Activated effector memory CD4-positive, alpha-beta T cell treated with Interleukin-2 at 50 U/mL for 16 hours (primary cell): Measurements from ENCODE around the gene ENPEP.
"Not testable (repeated sequence)": the region's sequence is repeated elsewhere in the genome, so short reads cannot be mapped to it uniquely, and the experiment has no call there.

Experiments
- DNase-seq: peaks from one replicate; pipeline ENCODE4 v3.0.0-alpha.2; 2020

The ENPEP gene

DNA sequence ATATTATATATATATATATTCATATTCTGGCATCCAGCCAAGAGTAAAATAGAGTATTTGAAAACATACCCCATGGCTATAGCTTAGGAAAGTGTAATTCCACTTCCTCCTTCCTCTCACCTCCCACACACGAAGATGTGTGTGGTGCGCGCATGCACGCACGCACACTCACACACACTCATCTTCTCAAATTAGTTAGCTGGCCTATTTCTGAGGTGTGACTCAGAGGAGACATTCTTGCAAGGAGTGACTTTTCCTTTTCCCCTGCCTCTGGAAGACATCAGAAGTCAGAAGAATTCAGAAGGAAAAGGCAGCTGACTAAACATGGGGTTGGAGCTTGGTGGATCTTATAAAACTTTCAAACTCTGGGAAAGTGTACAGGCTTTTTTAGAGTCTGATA, 8.8 kb downstream of the ENPEP start:
- no peak for DNase-seq

DNA sequence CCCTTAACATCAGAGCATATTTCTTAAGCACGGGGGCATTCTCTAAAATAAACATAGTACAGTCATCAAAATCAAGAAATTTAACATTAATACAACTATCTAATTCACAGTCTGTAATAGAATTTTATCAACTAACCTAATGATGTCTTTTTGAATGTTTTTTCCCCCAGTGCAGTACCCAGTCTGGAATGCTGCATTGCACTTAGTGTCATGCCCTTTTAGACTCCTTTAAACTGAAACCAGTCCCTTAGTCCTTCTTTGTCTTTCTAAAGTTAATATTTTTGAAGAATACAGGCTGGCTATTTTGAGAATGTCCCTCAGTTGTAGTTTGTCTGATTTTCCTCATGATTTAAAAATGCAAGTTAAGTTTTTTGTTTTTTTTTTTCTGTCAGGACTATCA, 9.5 kb downstream of the ENPEP start:
- DNase-seq: no peak

GRCh38 chr4:110486256-110486655, 10.3 kb downstream of the ENPEP start:
- no peak for DNase-seq

- not testable (repeated sequence) for DNase-seq
These were observed 10.9 kb downstream of the ENPEP start for GRCh38 chr4:110486850-110487249.

DNA sequence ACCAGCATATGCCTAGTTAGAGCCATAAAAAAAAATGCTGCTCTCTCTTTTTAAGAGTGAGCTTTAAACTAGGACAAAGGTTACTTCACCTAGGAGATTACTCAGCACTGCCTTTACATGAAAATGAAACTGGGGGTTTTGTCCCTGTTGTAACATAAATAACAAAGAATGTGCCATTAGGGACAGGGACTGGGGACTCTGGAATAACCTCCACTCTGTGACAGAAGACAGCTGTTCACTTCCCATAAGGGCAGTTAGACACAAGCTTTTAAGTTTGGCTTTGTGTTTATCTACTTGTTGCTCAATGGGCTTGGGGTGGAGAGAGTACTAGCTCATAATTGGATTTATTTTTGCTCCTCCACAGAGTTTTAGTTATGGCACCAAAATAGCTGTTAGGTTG, 11.9 kb downstream of the ENPEP start:
- DNase-seq: no peak

- no peak for DNase-seq
These were observed 14.1 kb downstream of the ENPEP start for GRCh38 chr4:110489901-110490508.

GRCh38 chr4:110492522-110492921, 16.6 kb downstream of the ENPEP start:
- DNase-seq: no peak

DNA sequence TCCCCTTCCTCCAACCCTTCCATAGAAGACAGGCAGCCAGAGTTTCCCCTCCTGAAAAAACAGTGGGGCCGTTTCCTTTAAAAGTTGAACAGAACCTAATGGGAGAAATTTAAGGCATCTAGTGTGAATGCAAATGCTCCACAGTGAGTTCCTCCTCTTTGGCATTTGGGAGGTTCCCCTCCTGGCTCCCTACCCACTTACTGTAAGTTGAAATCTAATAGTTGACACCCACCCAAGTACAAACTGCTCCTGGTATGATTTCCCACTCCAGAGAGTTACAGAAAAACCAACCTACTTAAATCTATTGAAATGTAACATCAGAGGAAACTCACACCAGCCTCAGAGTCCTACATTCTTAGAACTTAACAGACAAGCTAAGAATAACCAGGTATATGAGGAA, 17.6 kb downstream of the ENPEP start:
- DNase-seq: no peak

DNA sequence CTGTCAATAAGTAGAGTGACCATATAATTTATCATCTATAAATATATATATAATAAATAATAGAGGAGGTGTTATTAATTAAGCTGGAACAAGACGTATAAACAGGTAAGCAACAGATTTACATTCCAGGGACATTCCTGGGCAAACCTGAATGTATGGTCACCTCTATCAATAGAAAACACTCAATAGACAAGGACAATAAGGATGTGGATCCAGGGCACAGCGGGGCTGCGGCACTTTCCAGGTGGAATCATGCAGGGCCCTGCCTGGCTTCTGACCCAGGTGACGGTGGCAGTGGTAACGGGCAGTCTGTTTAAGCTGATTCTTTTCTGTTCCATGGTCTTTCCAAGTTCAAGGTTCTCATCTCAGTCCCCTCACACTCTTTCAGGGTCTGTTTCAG, 22.5 kb downstream of the ENPEP start:
- DNase-seq: no peak

GRCh38 chr4:110499126-110499525, 23.2 kb downstream of the ENPEP start:
- DNase-seq: no peak

DNA sequence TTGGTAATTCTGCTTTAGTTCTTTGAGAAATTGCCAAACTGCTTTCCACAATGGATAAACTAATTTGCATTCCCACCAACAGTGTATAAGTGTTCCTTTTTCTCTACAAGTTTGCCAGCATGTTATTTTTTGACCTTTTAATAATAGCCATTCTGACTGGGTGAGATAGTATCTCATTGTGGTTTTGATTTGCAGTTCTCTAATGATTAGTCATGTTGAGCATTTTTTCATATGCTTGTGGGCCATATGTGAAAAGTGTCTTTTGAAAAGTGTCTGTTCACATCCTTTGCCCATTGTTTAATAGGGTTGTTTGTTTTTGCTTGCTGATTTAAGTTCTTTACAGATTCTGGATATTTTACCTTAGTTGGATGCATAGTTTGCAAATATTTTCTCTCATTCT, 25.9 kb downstream of the ENPEP start:
- no peak for DNase-seq

- no peak for DNase-seq
These were observed 27.5 kb downstream of the ENPEP start for GRCh38 chr4:110503270-110504083.

DNA sequence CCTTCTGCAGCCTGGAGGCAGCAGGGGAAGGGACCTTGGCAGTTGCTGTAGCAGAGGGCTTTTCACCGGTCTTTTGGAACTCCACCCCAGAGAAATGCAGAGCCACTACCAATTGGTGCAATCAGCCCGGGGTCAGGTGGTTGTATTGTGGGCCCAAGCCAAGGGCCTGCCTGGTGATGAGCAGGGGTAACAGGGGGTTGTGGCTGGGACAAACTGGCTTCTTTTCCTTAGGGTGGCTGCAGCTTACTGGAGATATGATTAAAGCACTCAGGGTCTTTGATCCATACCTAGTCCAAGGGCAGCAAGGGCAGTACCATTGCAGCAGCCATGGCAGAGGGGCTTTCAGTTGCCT, 28.1 kb downstream of the ENPEP start:
- DNase-seq: no peak

DNA sequence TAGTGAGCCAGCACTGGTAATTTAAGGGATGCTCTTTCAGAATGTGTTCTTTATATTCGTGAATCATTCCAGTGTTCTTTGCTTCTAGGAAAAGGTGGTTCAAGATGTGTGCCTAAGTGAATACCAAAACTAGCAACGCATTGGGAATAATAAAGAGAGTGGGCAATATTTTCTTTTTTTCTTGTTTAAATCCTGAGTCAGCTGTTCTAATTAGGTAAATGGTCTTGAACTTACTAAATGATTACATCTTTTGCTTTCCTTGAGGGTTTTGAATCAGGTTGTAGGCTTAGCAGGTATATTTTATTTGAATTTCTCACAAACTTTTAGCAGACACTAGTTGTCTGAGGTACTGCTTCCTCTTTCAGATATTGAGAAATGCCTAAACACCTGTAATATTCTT, 29.5 kb downstream of the ENPEP start:
- DNase-seq: no peak

DNA sequence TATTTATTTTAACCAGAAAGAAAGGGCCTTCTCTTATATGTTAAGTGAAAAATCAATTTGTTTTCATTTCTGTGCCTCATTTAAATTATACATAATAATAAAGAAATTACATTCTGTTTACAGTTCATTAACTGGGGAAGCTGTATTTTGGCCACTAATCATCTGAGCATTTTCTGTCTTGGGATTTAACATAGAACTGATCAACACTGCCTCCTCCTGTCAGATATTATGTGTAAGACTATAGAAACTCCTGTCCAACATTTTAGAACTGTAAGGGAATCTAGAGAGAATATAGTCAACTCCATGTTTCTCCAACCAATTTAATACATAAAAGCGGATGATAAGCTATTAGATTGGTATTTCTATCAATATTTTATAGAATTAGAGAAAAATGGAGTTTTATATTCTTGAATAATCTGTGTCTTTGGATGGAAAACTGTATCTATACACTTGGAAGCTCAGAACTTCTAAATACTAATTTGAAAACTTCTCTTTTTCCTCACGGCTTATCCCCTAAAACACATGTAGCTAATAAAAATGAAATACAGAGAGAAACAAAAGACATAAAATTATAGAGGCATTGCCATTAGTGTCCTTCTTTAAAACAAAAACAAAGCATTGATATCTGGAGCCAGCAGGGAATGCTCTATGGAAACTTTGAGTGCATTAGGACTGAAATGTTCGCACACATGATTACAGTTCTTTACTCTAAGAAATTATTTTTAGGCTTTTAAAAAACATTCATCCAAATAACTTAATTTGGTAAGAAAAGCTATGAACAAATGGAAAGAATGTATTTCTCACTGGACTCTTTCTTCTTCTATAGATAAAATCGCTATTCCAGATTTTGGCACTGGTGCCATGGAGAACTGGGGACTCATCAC, 33.1 kb downstream of the ENPEP start:
- no peak for DNase-seq

GRCh38 chr4:110510277-110510676, 34.3 kb downstream of the ENPEP start:
- no peak for DNase-seq

GRCh38 chr4:110510955-110511544, 35.1 kb downstream of the ENPEP start:
- no peak for DNase-seq

DNA sequence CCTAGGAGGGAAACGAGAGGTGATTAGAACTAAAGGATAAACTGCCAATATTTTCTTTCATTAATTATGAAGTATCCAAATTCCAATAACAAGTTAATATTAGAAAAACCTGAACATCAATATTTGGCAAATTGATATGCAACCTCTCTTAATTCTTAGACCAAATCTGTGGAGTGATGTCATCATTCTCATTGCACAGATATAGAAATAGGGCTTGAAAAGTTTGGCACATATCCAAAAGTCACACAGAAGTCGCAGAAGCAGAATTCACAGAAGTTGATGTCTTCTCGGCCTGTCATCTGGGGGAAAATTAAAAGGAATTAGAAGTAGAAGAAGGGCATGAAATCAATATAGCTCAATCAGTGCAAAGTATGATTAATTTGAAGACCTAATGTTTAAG, 36.9 kb downstream of the ENPEP start:
- DNase-seq: no peak

DNA sequence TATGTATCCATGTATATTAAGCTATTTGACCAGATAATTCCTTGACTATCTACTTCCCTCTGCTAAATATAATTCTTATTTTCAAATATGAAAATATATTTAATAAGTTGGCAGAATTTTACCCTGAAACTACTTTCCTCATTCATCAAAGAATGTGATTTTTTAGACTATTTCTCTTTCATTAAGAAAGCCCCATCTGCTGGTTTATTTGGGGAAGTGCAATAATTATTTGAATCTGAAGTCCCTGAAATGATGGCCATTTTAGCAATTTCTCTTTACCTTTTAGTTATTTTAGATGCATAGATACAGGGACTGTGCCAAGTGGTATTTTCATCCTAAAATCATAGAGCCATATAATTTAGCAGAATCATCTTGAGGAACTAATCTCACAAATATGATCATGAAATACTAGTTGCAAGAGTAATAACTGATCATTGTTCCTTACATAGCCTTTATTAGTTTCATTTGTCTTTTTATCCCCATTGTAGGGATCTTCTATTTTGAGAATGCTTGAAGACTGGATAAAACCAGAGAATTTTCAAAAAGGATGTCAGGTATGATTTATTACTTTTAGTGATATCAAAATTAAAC, 39.0 kb downstream of the ENPEP start:
- no peak for DNase-seq

DNA sequence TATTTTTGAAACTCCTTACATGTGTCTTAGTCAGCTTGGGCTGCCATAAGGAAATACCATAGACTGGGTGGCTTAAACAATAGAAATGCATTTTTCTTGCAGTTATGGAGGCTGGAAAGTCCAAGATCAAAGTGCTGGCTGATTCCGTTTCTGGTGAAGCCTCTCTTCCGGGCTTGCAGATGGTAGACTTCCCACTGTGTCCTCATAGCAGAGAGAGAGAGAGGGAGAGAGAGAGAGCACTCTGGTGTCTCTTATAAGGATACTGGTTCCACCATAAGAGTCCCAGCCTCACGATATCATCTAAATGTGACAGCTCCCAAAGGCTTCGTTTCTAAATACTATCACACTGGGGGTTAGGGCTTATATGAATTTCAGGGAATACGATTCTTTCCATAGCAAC, 39.7 kb downstream of the ENPEP start:
- DNase-seq: no peak

DNA sequence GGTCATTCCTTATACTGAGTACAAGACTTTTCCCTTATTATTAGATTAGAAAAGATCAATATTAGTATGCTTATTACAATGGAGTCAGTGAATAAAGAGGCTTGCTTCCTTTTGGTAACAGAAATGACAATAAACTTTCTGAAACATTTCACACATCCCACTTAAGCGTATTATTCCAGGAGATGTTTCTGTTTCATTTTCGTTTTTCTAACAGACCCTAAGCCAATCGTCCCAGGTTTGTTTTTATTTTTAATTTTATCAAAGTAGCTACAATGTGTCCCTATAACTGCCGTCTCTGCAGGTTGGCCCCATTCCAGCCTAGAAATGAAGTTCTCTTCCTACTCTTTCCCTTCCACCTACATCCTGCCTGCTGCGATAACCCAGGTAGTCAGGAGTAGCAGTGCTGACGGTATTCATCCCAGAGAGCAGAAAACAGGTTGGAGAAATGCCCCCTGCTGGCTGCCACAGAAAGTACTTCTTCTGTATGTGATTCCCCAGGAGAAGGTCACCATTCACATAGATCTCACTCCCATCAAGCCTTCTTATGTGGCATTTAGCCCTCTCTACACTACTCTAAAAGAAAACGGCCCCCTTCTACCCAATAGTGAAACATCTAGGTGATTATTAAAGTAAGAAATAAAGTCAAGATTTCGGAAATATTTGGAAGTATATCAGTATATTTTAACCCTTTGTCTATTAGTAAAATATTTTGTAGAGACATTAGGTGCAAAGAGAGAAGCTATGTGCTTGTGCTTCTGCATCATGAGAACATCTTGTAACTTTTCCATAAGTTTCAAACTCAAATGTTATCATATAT, 40.4 kb downstream of the ENPEP start:
- peak; percentile 65 for DNase-seq

DNA sequence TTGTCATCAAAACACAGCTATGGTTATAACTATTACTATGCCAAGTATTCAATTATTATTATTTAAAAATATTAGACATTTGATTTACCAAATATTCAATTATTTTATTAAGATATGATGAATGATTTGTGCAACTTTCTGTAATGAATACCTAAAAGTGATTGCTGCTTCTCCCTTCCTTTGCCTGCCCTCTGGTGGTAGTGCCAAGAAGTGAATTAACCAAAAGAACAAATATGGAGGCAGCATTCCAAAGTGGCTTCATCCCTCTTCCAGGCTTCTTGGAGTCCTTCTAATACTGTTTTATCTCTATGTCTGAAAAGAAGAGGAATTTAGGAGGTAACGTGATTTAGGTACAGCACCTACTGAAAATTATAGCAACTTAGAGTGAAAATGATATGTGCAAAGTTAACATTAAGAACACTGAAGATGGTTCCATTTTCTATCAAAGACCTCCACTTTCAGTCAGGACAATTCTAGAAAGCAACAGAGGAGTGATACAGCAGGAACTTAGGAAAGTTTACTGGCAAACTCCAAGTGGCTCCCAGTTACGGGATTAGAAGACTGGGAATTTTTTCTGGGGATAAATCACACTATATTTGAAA, 43.0 kb downstream of the ENPEP start:
- DNase-seq: no peak
